DOHH2 (cell line): ENCODE results near the gene RABEP1.

Experiments used
- H3F3A ChIP-seq: fragments of 200-600 bp; sonication (generic), shearing (Covaris generic); 2 replicates; pipeline ENCODE4 v1.6.0; 2016; ENCODE audit warnings: antibody characterized with exemption, mild to moderate bottlenecking; ENCODE audit not compliant: control insufficient read depth, insufficient read depth
- H3K27ac ChIP-seq: fragments of 200-600 bp; sonication (generic); 2 replicates; pipeline ENCODE4 v1.5.1; 2014; ENCODE audit warnings: low read depth, mild to moderate bottlenecking, low read length, moderate library complexity
- H3K27me3 ChIP-seq: fragments of 200-600 bp; sonication (generic); 2 replicates; pipeline ENCODE4 v1.6.1; 2014; ENCODE audit warnings: mild to moderate bottlenecking, low read length, mixed read lengths; ENCODE audit not compliant: control insufficient read depth
- H3K36me3 ChIP-seq: fragments of 200-600 bp; sonication (generic); 2 replicates; pipeline ENCODE4 v1.6.1; 2014; ENCODE audit warnings: mild to moderate bottlenecking, low read length, moderate library complexity, mixed read lengths; ENCODE audit not compliant: control insufficient read depth
- H3K4me1 ChIP-seq: fragments of 200-600 bp; sonication (generic); 2 replicates; pipeline ENCODE4 v1.6.1; 2014; ENCODE audit warnings: mild to moderate bottlenecking, low read length, mixed read lengths; ENCODE audit not compliant: control insufficient read depth
- H3K4me2 ChIP-seq: fragments of 200-600 bp; sonication (generic); 2 replicates; pipeline ENCODE4 v1.6.0; 2014; ENCODE audit warnings: mild to moderate bottlenecking, low read length, moderate library complexity
- H3K4me3 ChIP-seq: fragments of 200-600 bp; sonication (generic); 2 replicates; pipeline ENCODE4 v1.5.1; 2014; ENCODE audit warnings: mild to moderate bottlenecking, low read length, mixed read lengths
- H3K79me2 ChIP-seq: fragments of 200-600 bp; sonication (generic); 2 replicates; pipeline ENCODE4 v1.6.1; 2014; ENCODE audit warnings: mild to moderate bottlenecking, low read length, mixed read lengths; ENCODE audit not compliant: control insufficient read depth
- H3K9me2 ChIP-seq: fragments of 200-600 bp; sonication (generic); replicated peaks from 2 replicates; pipeline ENCODE4 v1.6.1; 2014; ENCODE audit warnings: mild to moderate bottlenecking, low read length, mixed read lengths; ENCODE audit not compliant: control insufficient read depth
- H3K9me3 ChIP-seq: fragments of 200-600 bp; sonication (generic); 2 replicates; pipeline ENCODE4 v1.6.1; 2014; ENCODE audit warnings: antibody characterized with exemption, low read length, mixed read lengths; ENCODE audit not compliant: control insufficient read depth, insufficient read depth
- H4K20me1 ChIP-seq: fragments of 200-600 bp; sonication (generic); 2 replicates; pipeline ENCODE4 v1.6.0; 2014; ENCODE audit warnings: low read depth, mild to moderate bottlenecking, antibody characterized with exemption, low read length, moderate library complexity; ENCODE audit not compliant: control insufficient read depth, insufficient read depth
- EZH2phosphoT487 ChIP-seq: fragments of 200-600 bp; sonication (generic); IDR thresholded peaks from 2 replicates; pipeline ENCODE4 v1.6.1; 2017; ENCODE audit warnings: borderline replicate concordance, mild to moderate bottlenecking, antibody characterized with exemption, low read length, moderate library complexity, mixed read lengths
- TF ChIP-seq, protein P1 (sequence below): fragments of 200-600 bp; sonication (generic); IDR thresholded peaks from one replicate; pipeline ENCODE4 v1.5.1; 2014; ENCODE audit warnings: antibody characterized with exemption, mild to moderate bottlenecking, low read depth, low read length; ENCODE audit not compliant: poor library complexity, severe bottlenecking

The RABEP1 gene

DNA sequence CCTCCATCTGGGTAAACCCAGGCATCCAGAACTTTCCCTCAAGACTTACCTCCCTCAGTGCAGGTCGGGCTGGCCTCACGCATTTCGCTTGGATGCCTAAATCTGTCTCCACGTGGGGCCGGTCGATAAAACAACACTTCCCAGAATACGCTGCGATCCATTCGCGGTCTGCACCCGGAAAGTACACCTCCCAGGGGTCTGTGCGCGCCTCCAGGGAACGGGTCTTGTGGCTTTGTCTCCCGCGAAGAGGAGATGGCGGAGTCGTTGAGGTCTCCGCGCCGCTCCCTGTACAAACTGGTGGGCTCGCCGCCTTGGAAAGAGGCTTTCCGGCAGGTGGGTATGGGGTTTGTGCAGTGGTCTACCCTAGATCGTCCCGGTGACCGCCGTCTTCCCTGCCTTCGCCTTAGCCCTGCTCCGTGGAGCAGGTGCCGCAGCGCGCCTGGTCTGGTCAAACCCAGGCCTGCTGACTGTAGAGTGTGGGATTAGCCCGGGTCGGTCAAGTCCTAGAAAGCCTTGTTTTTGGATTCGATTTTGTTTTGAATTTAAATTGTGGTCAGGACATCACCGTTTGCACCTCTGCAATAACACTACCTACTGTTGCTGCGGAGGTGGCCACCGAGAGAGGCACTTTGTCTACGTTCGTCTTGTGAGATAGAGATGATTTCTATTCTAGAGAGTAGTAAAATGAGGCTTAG, 138.0 kb downstream of the RABEP1 start, which contains the start of gene RPAIN:
RPAIN (plus strand) TSS at position 224 of the 695 bp plus-strand sequence; CDS start at position 253, 29 bp downstream.
- H3F3A ChIP-seq, result peaks cover 5% of the 10 kb centered on the region
- H4K20me1 ChIP-seq, result peaks cover 23% of the 10 kb centered on the region
- no peaks in the 10 kb centered on the region for H3K9me3 ChIP-seq
- peak within 1 kb of the TSS; percentile 90 for H3K27ac ChIP-seq
- H3K4me2 ChIP-seq, result peak within 1 kb of the TSS; percentile 90
- peaks cover 84% of the 10 kb centered on the region for H3K36me3 ChIP-seq
- H3K4me1 ChIP-seq, result peaks cover 36% of the 10 kb centered on the region
- peaks cover 87% of the 10 kb centered on the region for H3K79me2 ChIP-seq
- H3K9me2 ChIP-seq, result no peaks in the 10 kb centered on the region
- H3K4me3 ChIP-seq, result peak within 1 kb of the TSS; percentile 93
- TF ChIP-seq, protein P1, sequence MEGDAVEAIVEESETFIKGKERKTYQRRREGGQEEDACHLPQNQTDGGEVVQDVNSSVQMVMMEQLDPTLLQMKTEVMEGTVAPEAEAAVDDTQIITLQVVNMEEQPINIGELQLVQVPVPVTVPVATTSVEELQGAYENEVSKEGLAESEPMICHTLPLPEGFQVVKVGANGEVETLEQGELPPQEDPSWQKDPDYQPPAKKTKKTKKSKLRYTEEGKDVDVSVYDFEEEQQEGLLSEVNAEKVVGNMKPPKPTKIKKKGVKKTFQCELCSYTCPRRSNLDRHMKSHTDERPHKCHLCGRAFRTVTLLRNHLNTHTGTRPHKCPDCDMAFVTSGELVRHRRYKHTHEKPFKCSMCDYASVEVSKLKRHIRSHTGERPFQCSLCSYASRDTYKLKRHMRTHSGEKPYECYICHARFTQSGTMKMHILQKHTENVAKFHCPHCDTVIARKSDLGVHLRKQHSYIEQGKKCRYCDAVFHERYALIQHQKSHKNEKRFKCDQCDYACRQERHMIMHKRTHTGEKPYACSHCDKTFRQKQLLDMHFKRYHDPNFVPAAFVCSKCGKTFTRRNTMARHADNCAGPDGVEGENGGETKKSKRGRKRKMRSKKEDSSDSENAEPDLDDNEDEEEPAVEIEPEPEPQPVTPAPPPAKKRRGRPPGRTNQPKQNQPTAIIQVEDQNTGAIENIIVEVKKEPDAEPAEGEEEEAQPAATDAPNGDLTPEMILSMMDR, result no peak
- TF ChIP-seq EZH2phosphoT487, result no peak
- no peaks in the 10 kb centered on the region for H3K27me3 ChIP-seq

DNA sequence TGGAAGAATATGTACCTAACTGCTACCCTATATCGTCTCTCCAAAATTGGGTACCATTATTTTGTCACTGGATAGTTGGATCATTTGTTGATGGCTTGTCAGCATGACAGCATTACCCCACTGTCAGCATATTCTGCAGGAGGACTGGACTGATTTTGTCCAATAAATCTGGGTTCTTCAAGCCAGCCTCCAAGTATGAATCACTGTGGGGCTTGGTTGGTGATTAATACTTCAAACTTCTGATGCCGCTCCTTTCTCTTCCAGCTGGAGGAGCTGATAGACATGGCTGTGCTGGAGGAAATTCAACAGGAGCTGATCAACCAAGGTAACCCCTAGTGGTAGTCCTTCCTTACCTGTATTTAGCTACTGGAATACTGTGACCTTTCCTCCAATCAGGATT, 140.4 kb downstream of the RABEP1 start:
- peaks cover 14% of the 10 kb centered on the region for H4K20me1 ChIP-seq
- peaks cover 84% of the 10 kb centered on the region for H3K36me3 ChIP-seq
- H3K4me3 ChIP-seq, result no peak overlapping the region
- no peak overlapping the region for H3K27ac ChIP-seq
- peak overlapping the region; percentile 90 for H3K4me2 ChIP-seq
- H3K9me3 ChIP-seq, result no peaks in the 10 kb centered on the region
- no peaks in the 10 kb centered on the region for H3K9me2 ChIP-seq
- H3K27me3 ChIP-seq, result no peaks in the 10 kb centered on the region
- H3K79me2 ChIP-seq, result peaks cover 72% of the 10 kb centered on the region
- peaks cover 5% of the 10 kb centered on the region for H3F3A ChIP-seq
- TF ChIP-seq EZH2phosphoT487, result no peak
- TF ChIP-seq, protein P1, result no peak
- peaks cover 26% of the 10 kb centered on the region for H3K4me1 ChIP-seq

DNA sequence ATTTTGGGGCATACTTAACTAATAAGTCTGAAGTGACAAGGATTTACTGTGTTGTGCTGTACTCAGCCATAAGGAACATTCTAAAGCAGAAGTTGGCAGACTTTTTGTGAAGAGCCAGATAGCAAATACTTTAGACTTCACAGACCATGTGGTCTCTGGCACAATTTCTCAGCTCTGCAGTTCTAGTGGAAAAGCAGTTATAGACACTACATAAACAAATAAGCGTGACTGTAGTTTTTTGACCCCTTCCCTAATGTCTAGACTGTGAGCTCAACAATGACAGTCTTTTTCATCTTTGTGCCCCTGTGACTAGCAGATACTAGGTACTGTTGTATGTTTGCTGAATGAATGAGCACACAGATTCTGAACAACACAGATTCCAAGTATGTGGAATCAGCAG, 142.8 kb downstream of the RABEP1 start:
- Histone ChIP-seq H4K20me1 (peaks cover 8% of the 10 kb centered on the region), H3K4me3 (no peak overlapping the region), H3K4me1 (peaks cover 27% of the 10 kb centered on the region), H3K27ac (no peak overlapping the region), H3K9me3 (no peaks in the 10 kb centered on the region), H3K27me3 (no peaks in the 10 kb centered on the region), H3K9me2 (no peaks in the 10 kb centered on the region), H3F3A (peaks cover 10% of the 10 kb centered on the region; the same call in 1 of the 2 replicates), H3K4me2 (no peak overlapping the region), H3K79me2 (peaks cover 54% of the 10 kb centered on the region), H3K36me3 (peaks cover 93% of the 10 kb centered on the region)
- TF ChIP-seq EZH2phosphoT487, result no peak
- TF ChIP-seq, protein P1, result no peak
